ENCODE data around the gene PTCD1. TPM values are rescaled to one million over a fixed set of nuclear protein-coding genes. Genes with fewer than 3 reads are reported as not detected.
A peak's percentile ranks its signal among the peaks of the same experiment; 100 is the strongest.

The PTCD1 gene
- 3.8 TPM for polyA plus RNA-seq (2013, experiment 1 of 2)
- polyA plus RNA-seq (2013, experiment 2 of 2) = 4.7 TPM

- Histone ChIP-seq H3K4me1 (ENCODE audit: control insufficient read depth, insufficient read depth, low read length, poor library complexity, severe bottlenecking) (peaks cover 9% of the 10 kb centered on the region), H3K36me3 (ENCODE audit: control insufficient read depth, insufficient read depth, low read length) (peaks cover 55% of the 10 kb centered on the region), H3K27ac (ENCODE audit: low read depth, low read length, severe bottlenecking) (peak within 1 kb of the TSS; percentile 89), H3K9me3 (ENCODE audit: control insufficient read depth, low read length) (no peaks in the 10 kb centered on the region), H3K4me3 (ENCODE audit: extremely low read depth, insufficient read depth, low read length, poor library complexity, severe bottlenecking) (peak within 1 kb of the TSS; percentile 95)
- 0 to 1% methylated on average over 58 to 72 of the region's 89 CpGs for WGBS, 2 experiments (ENCODE audit: insufficient coverage in 2 of 2)
These were observed at the start of gene PTCD1, which contains the start of gene CPSF4 for GRCh38 chr7:99438573-99439480. PTCD1 (minus strand) TSS chr7:99438798; CDS start chr7:99435242, 3,556 bp downstream. CPSF4 (plus strand) TSS chr7:99438943; CDS start chr7:99439083, 140 bp downstream.

- Histone ChIP-seq H3K27ac (ENCODE audit: low read depth, low read length, severe bottlenecking) (no peak overlapping the region), H3K4me1 (ENCODE audit: control insufficient read depth, insufficient read depth, low read length, poor library complexity, severe bottlenecking) (no peaks in the 10 kb centered on the region), H3K9me3 (ENCODE audit: control insufficient read depth, low read length) (no peaks in the 10 kb centered on the region), H3K4me3 (ENCODE audit: extremely low read depth, insufficient read depth, low read length, poor library complexity, severe bottlenecking) (no peak overlapping the region), H3K36me3 (ENCODE audit: control insufficient read depth, insufficient read depth, low read length) (peaks cover 57% of the 10 kb centered on the region)
- 89 to 100% methylated on average over 4 to 5 of the region's 5 CpGs for WGBS, 2 experiments (ENCODE audit: insufficient coverage in 2 of 2)
These were observed 46.5 kb upstream of the PTCD1 start for GRCh38 chr7:99485094-99485493.

- H3K4me1 ChIP-seq (ENCODE audit: control insufficient read depth, insufficient read depth, low read length, poor library complexity, severe bottlenecking) = peaks cover 5% of the 10 kb centered on the region
- no peak overlapping the region for H3K4me3 ChIP-seq (ENCODE audit: extremely low read depth, insufficient read depth, low read length, poor library complexity, severe bottlenecking)
- H3K36me3 ChIP-seq (ENCODE audit: control insufficient read depth, insufficient read depth, low read length) = peaks cover 69% of the 10 kb centered on the region
- H3K9me3 ChIP-seq (ENCODE audit: control insufficient read depth, low read length) = no peaks in the 10 kb centered on the region
- peak overlapping the region; percentile 10 for H3K27ac ChIP-seq (ENCODE audit: low read depth, low read length, severe bottlenecking)
- 91 to 100% methylated on average over 6 to 7 of the region's 15 CpGs for WGBS, 2 experiments (ENCODE audit: insufficient coverage in 2 of 2)
These were observed 40.2 kb upstream of the PTCD1 start for GRCh38 chr7:99478464-99479440.

GRCh38 chr7:99476107-99476506 is 37.5 kb upstream of the PTCD1 start:
- peaks cover 54% of the 10 kb centered on the region for H3K36me3 ChIP-seq (ENCODE audit: control insufficient read depth, insufficient read depth, low read length)
- H3K4me1 ChIP-seq (ENCODE audit: control insufficient read depth, insufficient read depth, low read length, poor library complexity, severe bottlenecking) = peaks cover 5% of the 10 kb centered on the region
- 92 to 93% methylated on average over 4 to 5 of the region's 5 CpGs for WGBS, 2 experiments (ENCODE audit: insufficient coverage in 2 of 2)
- H3K9me3 ChIP-seq (ENCODE audit: control insufficient read depth, low read length) = no peaks in the 10 kb centered on the region
- no peak overlapping the region for H3K4me3 ChIP-seq (ENCODE audit: extremely low read depth, insufficient read depth, low read length, poor library complexity, severe bottlenecking)
- no peak overlapping the region for H3K27ac ChIP-seq (ENCODE audit: low read depth, low read length, severe bottlenecking)

- H3K4me1 ChIP-seq (ENCODE audit: control insufficient read depth, insufficient read depth, low read length, poor library complexity, severe bottlenecking) = peaks cover 3% of the 10 kb centered on the region
- WGBS, 2 experiments (ENCODE audit: insufficient coverage in 2 of 2) = 7 to 14% methylated on average over 6 to 7 of the region's 7 CpGs
- peak overlapping the region; percentile 59 for H3K27ac ChIP-seq (ENCODE audit: low read depth, low read length, severe bottlenecking)
These were observed 34.7 kb upstream of the PTCD1 start for GRCh38 chr7:99473315-99473596.

GRCh38 chr7:99472561-99473314 is 34.1 kb upstream of the PTCD1 start, which contains the start of gene ZNF789:
ZNF789 (plus strand) TSS chr7:99472890; CDS start chr7:99476457, 3,567 bp downstream.
- Histone ChIP-seq H3K9me3 (ENCODE audit: control insufficient read depth, low read length) (no peaks in the 10 kb centered on the region), H3K4me1 (ENCODE audit: control insufficient read depth, insufficient read depth, low read length, poor library complexity, severe bottlenecking) (no peaks in the 10 kb centered on the region), H3K27ac (ENCODE audit: low read depth, low read length, severe bottlenecking) (peak within 1 kb of the TSS; percentile 82), H3K36me3 (ENCODE audit: control insufficient read depth, insufficient read depth, low read length) (peaks cover 20% of the 10 kb centered on the region), H3K4me3 (ENCODE audit: extremely low read depth, insufficient read depth, low read length, poor library complexity, severe bottlenecking) (peak within 1 kb of the TSS; percentile 100)
- WGBS, 2 experiments (ENCODE audit: insufficient coverage in 2 of 2) = 0% methylated on average over 30 to 47 of the region's 56 CpGs

More at GRCh38 chr7:99473315-99473596, 34.7 kb upstream of the PTCD1 start:
- H3K36me3 ChIP-seq (ENCODE audit: control insufficient read depth, insufficient read depth, low read length) = peaks cover 25% of the 10 kb centered on the region
- H3K9me3 ChIP-seq (ENCODE audit: control insufficient read depth, low read length) = no peaks in the 10 kb centered on the region
- peak overlapping the region; percentile 100 for H3K4me3 ChIP-seq (ENCODE audit: extremely low read depth, insufficient read depth, low read length, poor library complexity, severe bottlenecking)

GRCh38 chr7:99469381-99470065 is 30.9 kb upstream of the PTCD1 start:
- peaks cover 6% of the 10 kb centered on the region for H3K36me3 ChIP-seq (ENCODE audit: control insufficient read depth, insufficient read depth, low read length)
- no peak overlapping the region for H3K4me3 ChIP-seq (ENCODE audit: extremely low read depth, insufficient read depth, low read length, poor library complexity, severe bottlenecking)
- no peak overlapping the region for H3K27ac ChIP-seq (ENCODE audit: low read depth, low read length, severe bottlenecking)
- 62 to 65% methylated on average over 22 of the region's 23 CpGs for WGBS, 2 experiments (ENCODE audit: insufficient coverage in 2 of 2)
- no peaks in the 10 kb centered on the region for H3K9me3 ChIP-seq (ENCODE audit: control insufficient read depth, low read length)
- H3K4me1 ChIP-seq (ENCODE audit: control insufficient read depth, insufficient read depth, low read length, poor library complexity, severe bottlenecking) = no peaks in the 10 kb centered on the region

GRCh38 chr7:99468336-99468918 is 29.8 kb upstream of the PTCD1 start:
- 91 to 93% methylated on average over 26 to 29 of the region's 29 CpGs for WGBS, 2 experiments (ENCODE audit: insufficient coverage in 2 of 2)

GRCh38 chr7:99465421-99465768 is 26.8 kb upstream of the PTCD1 start:
- H3K9me3 ChIP-seq (ENCODE audit: control insufficient read depth, low read length) = no peaks in the 10 kb centered on the region
- 9 to 11% methylated on average over 9 of the region's 9 CpGs for WGBS, 2 experiments (ENCODE audit: insufficient coverage in 2 of 2)
- H3K4me3 ChIP-seq (ENCODE audit: extremely low read depth, insufficient read depth, low read length, poor library complexity, severe bottlenecking) = peak overlapping the region; percentile 80
- H3K27ac ChIP-seq (ENCODE audit: low read depth, low read length, severe bottlenecking) = peak overlapping the region; percentile 88
- H3K4me1 ChIP-seq (ENCODE audit: control insufficient read depth, insufficient read depth, low read length, poor library complexity, severe bottlenecking) = no peaks in the 10 kb centered on the region
- peaks cover 33% of the 10 kb centered on the region for H3K36me3 ChIP-seq (ENCODE audit: control insufficient read depth, insufficient read depth, low read length)

More at GRCh38 chr7:99468336-99468918, 29.8 kb upstream of the PTCD1 start:
- Histone ChIP-seq H3K27ac (ENCODE audit: low read depth, low read length, severe bottlenecking) (no peak overlapping the region), H3K4me3 (ENCODE audit: extremely low read depth, insufficient read depth, low read length, poor library complexity, severe bottlenecking) (no peak overlapping the region), H3K9me3 (ENCODE audit: control insufficient read depth, low read length) (no peaks in the 10 kb centered on the region), H3K36me3 (ENCODE audit: control insufficient read depth, insufficient read depth, low read length) (peaks cover 12% of the 10 kb centered on the region), H3K4me1 (ENCODE audit: control insufficient read depth, insufficient read depth, low read length, poor library complexity, severe bottlenecking) (no peaks in the 10 kb centered on the region)

Measured in mesodermal cell (in vitro differentiated cells).